Measurements from ENCODE around the gene SLC2A10. TPM values are rescaled to one million over a fixed set of nuclear protein-coding genes. Genes with fewer than 3 reads are reported as not detected.

The SLC2A10 gene
- total RNA-seq, 1 donor, result 44.2 TPM

GRCh38 chr20:46724343-46724959 is 15.0 kb downstream of the SLC2A10 start:
- no peaks in the 10 kb centered on the region for H3K27me3 ChIP-seq (ENCODE audit: insufficient read depth, low read length)
- H2AFZ ChIP-seq (ENCODE audit: low read length), result no peak overlapping the region
- TF ChIP-seq CTCF (IDR thresholded peaks at IDR 0.05; ENCODE audit: extremely low read depth, low read depth, low read length), result no peak
- no peak for DNase-seq (ENCODE audit: insufficient read length, low spot score, missing footprints)
- no peak overlapping the region for H3K27ac ChIP-seq (ENCODE audit: low read depth, low read length)
- no peaks in the 10 kb centered on the region for H3K79me2 ChIP-seq (ENCODE audit: insufficient read depth, low read length)
- no peak overlapping the region for H3K4me2 ChIP-seq (ENCODE audit: insufficient read depth, low read length)
- H3K9me3 ChIP-seq (ENCODE audit: low read depth, low read length), result peaks cover 2% of the 10 kb centered on the region
- H3K4me1 ChIP-seq (ENCODE audit: insufficient read depth, low read length), result no peaks in the 10 kb centered on the region
- H4K20me1 ChIP-seq (ENCODE audit: insufficient read depth, low read length), result peaks cover 3% of the 10 kb centered on the region
- peaks cover 37% of the 10 kb centered on the region for H3K36me3 ChIP-seq (ENCODE audit: insufficient read depth, low read length)
- H3K4me3 ChIP-seq (ENCODE audit: insufficient read depth, low read length), result no peak overlapping the region

GRCh38 chr20:46725186-46726165 is 16.0 kb downstream of the SLC2A10 start:
- no peak overlapping the region for H3K27ac ChIP-seq (ENCODE audit: low read depth, low read length)
- no peak overlapping the region for H2AFZ ChIP-seq (ENCODE audit: low read length)
- no peaks in the 10 kb centered on the region for H3K4me1 ChIP-seq (ENCODE audit: insufficient read depth, low read length)
- H3K27me3 ChIP-seq (ENCODE audit: insufficient read depth, low read length), result no peaks in the 10 kb centered on the region
- no peak for DNase-seq (ENCODE audit: insufficient read length, low spot score, missing footprints)
- peaks cover 3% of the 10 kb centered on the region for H4K20me1 ChIP-seq (ENCODE audit: insufficient read depth, low read length)
- no peaks in the 10 kb centered on the region for H3K79me2 ChIP-seq (ENCODE audit: insufficient read depth, low read length)
- H3K36me3 ChIP-seq (ENCODE audit: insufficient read depth, low read length), result peaks cover 29% of the 10 kb centered on the region
- no peak overlapping the region for H3K4me2 ChIP-seq (ENCODE audit: insufficient read depth, low read length)
- peaks cover 2% of the 10 kb centered on the region for H3K9me3 ChIP-seq (ENCODE audit: low read depth, low read length)
- no peak overlapping the region for H3K4me3 ChIP-seq (ENCODE audit: insufficient read depth, low read length)
- no peak for TF ChIP-seq CTCF (IDR thresholded peaks at IDR 0.05; ENCODE audit: extremely low read depth, low read depth, low read length)

- Histone ChIP-seq H3K4me1 (ENCODE audit: insufficient read depth, low read length) (no peaks in the 10 kb centered on the region), H2AFZ (ENCODE audit: low read length) (no peak overlapping the region), H3K4me2 (ENCODE audit: insufficient read depth, low read length) (no peak overlapping the region), H3K4me3 (ENCODE audit: insufficient read depth, low read length) (no peak overlapping the region), H3K79me2 (ENCODE audit: insufficient read depth, low read length) (no peaks in the 10 kb centered on the region), H3K36me3 (ENCODE audit: insufficient read depth, low read length) (peaks cover 49% of the 10 kb centered on the region), H3K27ac (ENCODE audit: low read depth, low read length) (no peak overlapping the region), H3K9me3 (ENCODE audit: low read depth, low read length) (no peaks in the 10 kb centered on the region), H3K27me3 (ENCODE audit: insufficient read depth, low read length) (no peaks in the 10 kb centered on the region), H4K20me1 (ENCODE audit: insufficient read depth, low read length) (no peaks in the 10 kb centered on the region)
- no peak for DNase-seq (ENCODE audit: insufficient read length, low spot score, missing footprints)
- TF ChIP-seq CTCF (IDR thresholded peaks at IDR 0.05; ENCODE audit: extremely low read depth, low read depth, low read length), result no peak
Observed at GRCh38 chr20:46731770-46732169, 22.3 kb downstream of the SLC2A10 start.

- TF ChIP-seq CTCF (IDR thresholded peaks at IDR 0.05; ENCODE audit: extremely low read depth, low read depth, low read length), result no peak
- Histone ChIP-seq H3K36me3 (ENCODE audit: insufficient read depth, low read length) (peaks cover 34% of the 10 kb centered on the region), H3K27ac (ENCODE audit: low read depth, low read length) (no peak overlapping the region), H3K9me3 (ENCODE audit: low read depth, low read length) (no peaks in the 10 kb centered on the region), H3K27me3 (ENCODE audit: insufficient read depth, low read length) (peaks cover 3% of the 10 kb centered on the region), H3K4me1 (ENCODE audit: insufficient read depth, low read length) (no peaks in the 10 kb centered on the region), H3K4me3 (ENCODE audit: insufficient read depth, low read length) (no peak overlapping the region), H2AFZ (ENCODE audit: low read length) (no peak overlapping the region), H3K79me2 (ENCODE audit: insufficient read depth, low read length) (no peaks in the 10 kb centered on the region), H4K20me1 (ENCODE audit: insufficient read depth, low read length) (no peaks in the 10 kb centered on the region), H3K4me2 (ENCODE audit: insufficient read depth, low read length) (no peak overlapping the region)
- no peak for DNase-seq (ENCODE audit: insufficient read length, low spot score, missing footprints)
Observed at GRCh38 chr20:46735436-46735835, 26.0 kb downstream of the SLC2A10 start.
